Putamen (tissue), 1 donor: ENCODE measurements around the gene UBN1.

ENCODE experiments used
- DNase-seq: peaks from one replicate; pipeline ENCODE4 v3.0.0-alpha.2; 2016; ENCODE audit warnings: low spot score

The UBN1 gene

DNA sequence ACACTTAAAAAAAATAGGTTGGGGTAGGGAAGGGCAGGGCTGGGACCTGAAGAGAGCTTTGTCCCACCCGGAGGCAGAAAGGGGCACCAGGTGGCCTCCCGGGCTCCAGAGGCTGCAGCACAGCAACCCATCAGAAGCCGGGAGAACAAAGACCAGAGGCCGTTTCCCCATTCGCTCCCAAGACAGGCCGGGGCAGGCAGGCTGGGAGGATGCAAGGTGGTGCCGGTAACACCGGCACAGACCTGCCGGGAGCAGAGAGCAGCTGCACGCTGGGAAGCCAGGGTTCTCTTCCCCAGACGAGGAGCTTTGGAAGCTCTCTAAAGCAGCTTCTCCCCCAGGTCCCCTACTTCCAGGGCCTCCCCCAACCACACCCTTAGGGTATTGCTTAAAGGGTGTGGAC lies 84.1 kb downstream of the UBN1 start:
- no peak for DNase-seq
